Fibroblast of the aortic adventitia (primary cell): Measurements from ENCODE around the gene SGK2. TPM values are rescaled to one million over a fixed set of nuclear protein-coding genes. Genes with fewer than 3 reads are reported as not detected.

Experiments
- DNase-seq: peaks from one replicate; pipeline ENCODE4 v3.0.0-alpha.2; 2010; ENCODE audit warnings: low read depth
- H3K4me3 ChIP-seq: 2 replicates; pipeline ENCODE4 v1.5.1; 2011; ENCODE audit warnings: low read depth, mild to moderate bottlenecking, control low read depth, low read length, moderate library complexity
- total RNA-seq: library from RNA; depleted of rRNA; stranded (reverse); fragments of >200 nt; gene quantifications from 2 replicates; pipeline ENCODE4 v1.2.3, GENCODE V29; 2012; ENCODE audit warnings: low replicate concordance
- TF ChIP-seq, protein P1 (sequence below): IDR thresholded peaks from 2 replicates; pipeline ENCODE4 v1.5.1; 2011; ENCODE audit warnings: mild to moderate bottlenecking, low read length, control low read depth, inconsistent platforms; ENCODE audit not compliant: insufficient read depth

Gene SGK2
- total RNA-seq, 1 donor: 0.09 TPM

DNA sequence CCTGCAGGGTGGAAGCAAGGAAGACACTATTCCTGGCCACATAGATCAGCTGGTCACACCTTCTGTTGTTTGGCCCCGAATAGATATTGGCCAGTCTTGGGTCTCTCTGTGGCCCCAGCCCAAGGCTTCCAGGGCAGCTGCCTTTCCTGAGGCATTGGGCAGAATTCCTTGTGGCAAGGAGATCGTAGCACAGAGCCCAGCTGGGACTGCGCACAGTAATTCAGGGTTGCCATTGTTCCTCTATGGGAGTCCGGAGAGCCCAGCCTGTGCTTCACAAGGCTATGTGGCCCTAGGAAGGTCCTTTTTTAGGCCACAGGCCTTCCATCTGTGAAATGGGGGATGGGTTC lies 6.9 kb downstream of the SGK2 start:
- DNase-seq: no peak
- H3K4me3 ChIP-seq: no peak overlapping the region
- TF ChIP-seq, protein P1, sequence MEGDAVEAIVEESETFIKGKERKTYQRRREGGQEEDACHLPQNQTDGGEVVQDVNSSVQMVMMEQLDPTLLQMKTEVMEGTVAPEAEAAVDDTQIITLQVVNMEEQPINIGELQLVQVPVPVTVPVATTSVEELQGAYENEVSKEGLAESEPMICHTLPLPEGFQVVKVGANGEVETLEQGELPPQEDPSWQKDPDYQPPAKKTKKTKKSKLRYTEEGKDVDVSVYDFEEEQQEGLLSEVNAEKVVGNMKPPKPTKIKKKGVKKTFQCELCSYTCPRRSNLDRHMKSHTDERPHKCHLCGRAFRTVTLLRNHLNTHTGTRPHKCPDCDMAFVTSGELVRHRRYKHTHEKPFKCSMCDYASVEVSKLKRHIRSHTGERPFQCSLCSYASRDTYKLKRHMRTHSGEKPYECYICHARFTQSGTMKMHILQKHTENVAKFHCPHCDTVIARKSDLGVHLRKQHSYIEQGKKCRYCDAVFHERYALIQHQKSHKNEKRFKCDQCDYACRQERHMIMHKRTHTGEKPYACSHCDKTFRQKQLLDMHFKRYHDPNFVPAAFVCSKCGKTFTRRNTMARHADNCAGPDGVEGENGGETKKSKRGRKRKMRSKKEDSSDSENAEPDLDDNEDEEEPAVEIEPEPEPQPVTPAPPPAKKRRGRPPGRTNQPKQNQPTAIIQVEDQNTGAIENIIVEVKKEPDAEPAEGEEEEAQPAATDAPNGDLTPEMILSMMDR: no peak

DNA sequence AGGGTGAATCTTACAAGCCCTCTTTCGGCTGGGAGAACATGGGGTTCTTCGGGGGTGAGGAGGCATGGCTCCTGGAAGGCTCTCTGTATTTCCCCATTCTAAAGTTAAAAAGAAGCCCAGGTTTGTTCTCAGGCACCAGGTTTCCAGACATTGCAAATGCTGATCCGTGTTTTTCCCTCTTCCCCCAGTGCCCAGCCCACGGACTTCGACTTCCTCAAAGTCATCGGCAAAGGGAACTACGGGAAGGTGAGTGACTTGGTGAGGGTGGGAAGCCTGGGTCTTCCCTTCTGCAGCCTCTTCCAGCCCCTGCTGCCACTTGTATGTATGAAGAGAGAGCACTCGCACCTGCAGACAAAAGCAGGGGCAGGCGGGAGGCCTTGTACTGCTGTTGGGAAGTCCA lies 8.7 kb downstream of the SGK2 start:
- no peak for DNase-seq
- TF ChIP-seq, protein P1: no peak
- no peak overlapping the region for H3K4me3 ChIP-seq

DNA sequence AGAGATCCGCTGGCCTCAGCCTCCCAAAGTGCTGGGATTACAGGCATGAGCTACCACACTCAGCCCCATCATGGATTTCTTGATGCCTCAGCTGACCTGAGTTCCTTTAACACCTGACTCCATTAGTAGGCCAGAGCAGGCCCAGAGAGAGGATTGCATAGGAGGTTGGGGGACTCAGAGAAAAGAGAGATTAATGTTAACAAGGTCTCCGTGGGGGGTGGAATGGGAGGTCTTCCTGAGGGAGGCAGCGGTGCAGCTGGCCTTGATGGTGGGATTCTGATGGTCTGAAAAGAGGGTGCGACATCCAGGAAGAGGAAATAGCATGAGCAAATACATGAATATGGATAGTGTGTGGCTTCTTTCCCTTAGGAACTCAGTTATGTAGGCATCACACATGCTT lies 9.9 kb downstream of the SGK2 start:
- TF ChIP-seq, protein P1: no peak
- no peak for DNase-seq

DNA sequence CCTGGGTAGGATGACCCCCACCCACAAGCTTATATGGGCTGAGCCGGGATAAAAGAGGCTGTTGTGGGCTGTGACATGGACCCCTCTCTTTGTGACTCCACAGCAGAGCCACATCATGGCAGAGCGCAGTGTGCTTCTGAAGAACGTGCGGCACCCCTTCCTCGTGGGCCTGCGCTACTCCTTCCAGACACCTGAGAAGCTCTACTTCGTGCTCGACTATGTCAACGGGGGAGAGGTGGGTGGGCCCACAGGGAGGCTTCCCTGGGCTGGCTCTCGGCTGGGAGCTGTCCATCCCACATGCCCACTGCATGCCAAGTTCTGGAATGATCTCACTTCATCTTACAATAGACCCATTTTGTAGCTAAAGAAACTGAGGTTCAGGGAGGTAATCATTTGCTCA lies 10.5 kb downstream of the SGK2 start:
- TF ChIP-seq, protein P1: no peak
- DNase-seq: no peak
- no peak overlapping the region for H3K4me3 ChIP-seq

More for the DNA sequence above, 9.9 kb downstream of the SGK2 start:
- H3K4me3 ChIP-seq: no peak overlapping the region

DNA sequence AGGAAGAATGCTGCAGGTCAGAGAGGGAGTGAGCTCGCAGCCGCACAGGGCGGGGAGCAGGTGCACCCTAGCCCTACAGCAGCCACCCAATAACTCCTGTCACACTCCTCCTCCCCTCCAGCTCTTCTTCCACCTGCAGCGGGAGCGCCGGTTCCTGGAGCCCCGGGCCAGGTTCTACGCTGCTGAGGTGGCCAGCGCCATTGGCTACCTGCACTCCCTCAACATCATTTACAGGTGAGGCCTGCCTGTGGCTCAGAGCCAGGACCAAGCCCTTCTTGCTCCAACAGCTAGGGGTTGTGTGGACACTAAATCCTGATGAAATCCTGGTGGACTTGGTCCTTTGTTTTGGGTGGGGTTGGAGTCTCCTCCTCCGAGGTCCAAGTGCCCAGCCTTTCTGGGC lies 11.7 kb downstream of the SGK2 start:
- no peak overlapping the region for H3K4me3 ChIP-seq
- TF ChIP-seq, protein P1: no peak
- no peak for DNase-seq

DNA sequence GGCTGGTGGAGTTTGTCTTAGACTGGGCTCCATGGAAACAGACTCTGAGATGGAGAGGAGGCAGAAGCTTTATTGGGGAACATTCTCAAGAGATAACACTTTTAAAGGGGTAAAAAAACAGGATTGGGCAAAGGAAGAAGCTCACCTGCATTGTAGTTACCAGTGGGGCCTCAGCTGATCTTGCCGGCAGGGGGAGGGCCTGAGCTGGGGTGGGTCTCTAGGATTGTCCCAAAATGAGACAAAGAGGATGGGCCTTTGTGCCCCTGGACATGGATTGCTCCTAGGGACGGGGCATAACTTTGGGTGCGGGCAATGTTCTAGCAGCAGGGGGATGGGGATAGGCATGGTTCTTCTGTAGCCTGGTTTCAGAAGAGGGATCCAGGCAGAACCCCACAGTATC lies 12.5 kb downstream of the SGK2 start:
- no peak overlapping the region for H3K4me3 ChIP-seq
- no peak for DNase-seq
- TF ChIP-seq, protein P1: no peak

DNA sequence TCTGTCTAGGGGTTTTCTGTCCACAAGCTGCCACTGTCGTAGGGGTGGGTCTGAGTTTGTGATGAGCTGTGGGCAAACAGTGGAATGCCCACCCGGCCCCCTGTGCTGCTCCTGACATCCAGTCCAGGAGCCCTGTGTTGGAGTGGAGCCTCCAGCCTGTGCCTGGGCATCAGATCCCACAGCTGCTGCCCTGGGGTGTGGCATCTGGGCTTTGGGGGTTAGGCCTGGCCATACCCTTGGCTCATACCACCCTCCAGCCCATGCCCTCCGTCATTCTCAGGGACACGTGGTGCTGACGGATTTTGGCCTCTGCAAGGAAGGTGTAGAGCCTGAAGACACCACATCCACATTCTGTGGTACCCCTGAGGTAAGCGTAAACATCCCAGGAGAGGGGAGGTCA lies 12.9 kb downstream of the SGK2 start:
- TF ChIP-seq, protein P1: no peak
- H3K4me3 ChIP-seq: no peak overlapping the region
- DNase-seq: no peak
